DMS53 treated with DMSO at 0.1 percent for 48 hours (cell line): ENCODE data around the gene FOXS1.
"Not testable (repeated sequence)": the region's sequence is repeated elsewhere in the genome, so short reads cannot be mapped to it uniquely, and the experiment has no call there.

Experiments used
- DNase-seq: peaks from one replicate; lab custom pipeline; 2025; ENCODE audit not compliant: unreplicated experiment; lab: John Stamatoyannopoulos, UW

The FOXS1 gene

GRCh38 chr20:31840906-31841816 is 4.2 kb downstream of the FOXS1 start:
- DNase-seq: no peak

GRCh38 chr20:31839782-31840487 is 5.5 kb downstream of the FOXS1 start:
- no peak for DNase-seq

GRCh38 chr20:31838646-31839292 is 6.6 kb downstream of the FOXS1 start:
- DNase-seq: no peak

GRCh38 chr20:31837896-31838397 is 7.5 kb downstream of the FOXS1 start:
- no peak for DNase-seq

GRCh38 chr20:31836853-31837608 is 8.4 kb downstream of the FOXS1 start:
- DNase-seq: no peak

- DNase-seq: peak; percentile 73
Observed at GRCh38 chr20:31835977-31836852, 9.2 kb downstream of the FOXS1 start.

- peak; percentile 45 for DNase-seq
Observed at GRCh38 chr20:31835554-31835953, 9.8 kb downstream of the FOXS1 start.

- DNase-seq: no peak
Observed at GRCh38 chr20:31833931-31834521, 11.4 kb downstream of the FOXS1 start.

GRCh38 chr20:31833130-31833930 is 12.1 kb downstream of the FOXS1 start:
- DNase-seq: peak; percentile 12

- DNase-seq: no peak
Observed at GRCh38 chr20:31831771-31832306, 13.6 kb downstream of the FOXS1 start.

- DNase-seq: no peak
Observed at GRCh38 chr20:31831211-31831610, 14.2 kb downstream of the FOXS1 start.

GRCh38 chr20:31830406-31830981 is 14.9 kb downstream of the FOXS1 start:
- no peak for DNase-seq

- DNase-seq: no peak
Observed at GRCh38 chr20:31829731-31830130, 15.7 kb downstream of the FOXS1 start.

GRCh38 chr20:31828016-31828415 is 17.4 kb downstream of the FOXS1 start:
- not testable (repeated sequence) for DNase-seq

GRCh38 chr20:31827059-31827458 is 18.3 kb downstream of the FOXS1 start:
- DNase-seq: no peak

GRCh38 chr20:31826074-31826473 is 19.3 kb downstream of the FOXS1 start:
- DNase-seq: no peak

GRCh38 chr20:31824554-31825313 is 20.7 kb downstream of the FOXS1 start:
- no peak for DNase-seq
